Activated CD8-positive, alpha-beta T cell treated with anti-CD3 and anti-CD28 coated beads for 36 hours (primary cell): ENCODE results near the gene RASL10B. TPM values are rescaled to one million over a fixed set of nuclear protein-coding genes. Genes with fewer than 3 reads are reported as not detected.

ENCODE experiments used
- ATAC-seq: fragments of 200-7000 bp; cut with Tn5 transposase; one replicate; pipeline ENCODE4 v1.10.0; 2021; ENCODE audit warnings: mild to moderate bottlenecking, moderate library complexity
- CTCF ChIA-PET: fragments of 350-600 bp; sonication (Branson Sonifier 250); formaldehyde crosslinking; loops from one replicate; lab custom pipeline; 2021; ENCODE audit warnings: antibody characterized with exemption; lab: Charles Lee
- POLR2A ChIA-PET: fragments of 350-600 bp; sonication (Branson Sonifier 250); formaldehyde crosslinking; loops from one replicate; lab custom pipeline; 2021; ENCODE audit warnings: antibody characterized with exemption; lab: Charles Lee
- DNase-seq: peaks from one replicate; pipeline ENCODE4 v3.0.0-alpha.2; 2020
- H3K27ac Mint-ChIP-seq: one replicate; pipeline ENCODE4 v1.8.0; 2021; ENCODE audit warnings: mild to moderate bottlenecking, mixed read lengths
- H3K27me3 Mint-ChIP-seq: one replicate; pipeline ENCODE4 v1.8.0; 2021; ENCODE audit warnings: mixed read lengths
- H3K36me3 Mint-ChIP-seq: one replicate; pipeline ENCODE4 v1.8.0; 2021; ENCODE audit warnings: low read depth, mixed read lengths
- H3K4me1 Mint-ChIP-seq: one replicate; pipeline ENCODE4 v1.8.0; 2021; ENCODE audit warnings: low read depth, mixed read lengths
- H3K4me3 Mint-ChIP-seq: one replicate; pipeline ENCODE4 v1.8.0; 2021; ENCODE audit warnings: mild to moderate bottlenecking, moderate library complexity, mixed read lengths
- H3K9me3 Mint-ChIP-seq: one replicate; pipeline ENCODE4 v1.8.0; 2021; ENCODE audit warnings: mixed read lengths
- intact Hi-C: fragments of 100-400 bp; cut with micrococcal nuclease; formaldehyde crosslinking; loops from one replicate; pipeline ENCODE4 v1.10.0; 2022
- total RNA-seq, 2 experiments: library from RNA; stranded (reverse); gene quantifications; one replicate each; pipeline ENCODE4 v1.2.3, GENCODE V29; 2021
- TF ChIP-seq, protein P1 (sequence below): fragments of 200-600 bp; IDR thresholded peaks from one replicate; pipeline ENCODE4 v1.8.0; 2022; ENCODE audit warnings: antibody characterized with exemption, mild to moderate bottlenecking

Gene RASL10B
- total RNA-seq, 2 experiments from 2014 or later, result 1.9 to 2.3 TPM

DNA sequence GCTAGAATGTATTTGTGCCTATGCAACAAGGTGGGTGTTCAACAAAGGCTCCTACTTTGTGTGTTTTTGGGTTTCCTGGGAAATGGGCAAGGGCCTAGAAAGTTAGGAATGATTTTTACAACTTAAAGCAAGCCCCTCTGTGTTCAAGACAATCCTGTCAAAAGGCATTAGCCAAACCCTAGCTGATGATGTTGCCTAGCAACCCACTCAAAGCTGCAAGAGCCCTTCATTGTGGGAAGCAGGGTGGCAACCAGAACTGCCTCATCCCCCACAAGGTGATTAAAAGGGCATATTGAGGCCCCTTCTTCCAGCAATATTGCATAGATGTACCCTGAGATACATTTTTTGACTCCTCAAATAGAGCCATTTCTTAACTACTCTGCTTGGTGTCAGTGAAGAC lies 16.0 kb upstream of the RASL10B start:
- Mint-ChIP-seq H3K27ac (no peak overlapping the region), H3K4me3 (no peak overlapping the region), H3K4me1 (peaks cover 3% of the 10 kb centered on the region), H3K36me3 (peaks cover 24% of the 10 kb centered on the region), H3K27me3 (no peaks in the 10 kb centered on the region), H3K9me3 (no peaks in the 10 kb centered on the region)
- CTCF ChIA-PET, result interaction anchor here (0.6 to 1.4 kb wide), 3 partner anchors 32 to 43 kb away, joined by 3 read pairs; no protein-coding TSS in a partner anchor
- POLR2A ChIA-PET, result interaction anchor here (1.0 kb wide), 1 partner anchor 12 kb away, joined by 3 read pairs; no protein-coding TSS in a partner anchor
- ATAC-seq (no peak), DNase-seq (no peak)
- intact Hi-C loops, result no loop called here
- TF ChIP-seq, protein P1, sequence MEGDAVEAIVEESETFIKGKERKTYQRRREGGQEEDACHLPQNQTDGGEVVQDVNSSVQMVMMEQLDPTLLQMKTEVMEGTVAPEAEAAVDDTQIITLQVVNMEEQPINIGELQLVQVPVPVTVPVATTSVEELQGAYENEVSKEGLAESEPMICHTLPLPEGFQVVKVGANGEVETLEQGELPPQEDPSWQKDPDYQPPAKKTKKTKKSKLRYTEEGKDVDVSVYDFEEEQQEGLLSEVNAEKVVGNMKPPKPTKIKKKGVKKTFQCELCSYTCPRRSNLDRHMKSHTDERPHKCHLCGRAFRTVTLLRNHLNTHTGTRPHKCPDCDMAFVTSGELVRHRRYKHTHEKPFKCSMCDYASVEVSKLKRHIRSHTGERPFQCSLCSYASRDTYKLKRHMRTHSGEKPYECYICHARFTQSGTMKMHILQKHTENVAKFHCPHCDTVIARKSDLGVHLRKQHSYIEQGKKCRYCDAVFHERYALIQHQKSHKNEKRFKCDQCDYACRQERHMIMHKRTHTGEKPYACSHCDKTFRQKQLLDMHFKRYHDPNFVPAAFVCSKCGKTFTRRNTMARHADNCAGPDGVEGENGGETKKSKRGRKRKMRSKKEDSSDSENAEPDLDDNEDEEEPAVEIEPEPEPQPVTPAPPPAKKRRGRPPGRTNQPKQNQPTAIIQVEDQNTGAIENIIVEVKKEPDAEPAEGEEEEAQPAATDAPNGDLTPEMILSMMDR, result no peak

DNA sequence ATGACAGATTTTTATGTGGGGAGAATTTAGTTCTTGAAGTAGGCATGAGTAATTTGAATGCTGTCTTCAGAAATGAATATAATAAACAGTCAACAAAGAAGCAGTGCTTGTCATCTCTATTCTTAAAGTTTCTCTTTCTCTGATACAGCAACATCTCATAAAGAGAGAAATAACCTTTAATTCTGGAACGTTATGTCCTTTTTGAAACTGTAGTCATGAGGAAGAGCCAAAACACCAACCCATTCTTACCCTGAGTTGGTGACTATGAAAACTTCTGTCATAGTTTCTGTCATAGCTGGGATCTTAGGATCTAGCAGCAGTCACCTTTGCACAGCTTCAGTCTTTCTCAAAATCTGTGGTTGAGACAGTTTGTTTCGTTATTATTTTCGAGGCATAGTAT lies 15.3 kb upstream of the RASL10B start:
- peaks cover 2% of the 10 kb centered on the region for H3K4me1 Mint-ChIP-seq
- TF ChIP-seq, protein P1, result no peak
- intact Hi-C loops, result no loop called here
- H3K9me3 Mint-ChIP-seq, result no peaks in the 10 kb centered on the region
- no peaks in the 10 kb centered on the region for H3K27me3 Mint-ChIP-seq
- H3K4me3 Mint-ChIP-seq, result no peak overlapping the region
- POLR2A ChIA-PET, result interaction anchor here (1.0 kb wide), 1 partner anchor 11 kb away, joined by 3 read pairs; no protein-coding TSS in a partner anchor
- H3K27ac Mint-ChIP-seq, result no peak overlapping the region
- CTCF ChIA-PET, result interaction anchor here (1.3 to 1.4 kb wide), 2 partner anchors 32 to 42 kb away, joined by 3 read pairs; no protein-coding TSS in a partner anchor
- ATAC-seq (no peak), DNase-seq (no peak)
- H3K36me3 Mint-ChIP-seq, result peaks cover 16% of the 10 kb centered on the region

DNA sequence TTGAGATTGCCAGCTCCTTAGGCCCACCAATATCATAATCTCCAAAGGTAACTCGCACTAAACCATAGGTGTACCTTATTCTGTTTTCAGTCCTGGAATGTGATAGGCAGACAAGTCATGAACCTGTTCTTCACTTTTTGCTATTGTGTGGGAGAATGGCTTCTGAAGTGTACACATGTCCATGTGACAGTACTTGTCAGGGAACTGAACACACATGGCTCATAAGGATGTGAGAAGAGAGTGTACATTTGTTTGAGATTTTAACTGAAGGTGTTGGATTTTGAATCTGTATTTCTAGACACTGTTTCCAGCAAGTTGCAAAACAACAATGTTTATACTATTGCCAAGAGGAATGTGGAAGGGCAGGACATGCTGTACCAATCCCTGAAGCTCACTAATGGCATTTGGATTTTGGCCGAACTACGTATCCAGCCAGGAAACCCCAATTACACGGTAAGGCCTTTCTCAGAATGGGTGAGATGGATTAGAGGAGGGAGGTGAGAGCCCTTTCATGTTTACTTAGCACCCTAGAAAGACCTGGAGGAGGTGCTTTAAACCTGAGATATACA lies 14.5 kb upstream of the RASL10B start:
- Mint-ChIP-seq H3K27me3 (no peaks in the 10 kb centered on the region), H3K36me3 (peaks cover 14% of the 10 kb centered on the region), H3K4me3 (no peak overlapping the region), H3K9me3 (no peaks in the 10 kb centered on the region), H3K4me1 (no peaks in the 10 kb centered on the region), H3K27ac (no peak overlapping the region)
- TF ChIP-seq, protein P1, result no peak
- DNase-seq (no peak), ATAC-seq (no peak)
- ChIA-PET CTCF (interaction anchor here (1.0 to 1.4 kb wide), 3 partner anchors 29 to 41 kb away, joined by 3 to 4 read pairs (median 3); no protein-coding TSS in a partner anchor), POLR2A (no interaction called here)
- intact Hi-C loops, result no loop called here

DNA sequence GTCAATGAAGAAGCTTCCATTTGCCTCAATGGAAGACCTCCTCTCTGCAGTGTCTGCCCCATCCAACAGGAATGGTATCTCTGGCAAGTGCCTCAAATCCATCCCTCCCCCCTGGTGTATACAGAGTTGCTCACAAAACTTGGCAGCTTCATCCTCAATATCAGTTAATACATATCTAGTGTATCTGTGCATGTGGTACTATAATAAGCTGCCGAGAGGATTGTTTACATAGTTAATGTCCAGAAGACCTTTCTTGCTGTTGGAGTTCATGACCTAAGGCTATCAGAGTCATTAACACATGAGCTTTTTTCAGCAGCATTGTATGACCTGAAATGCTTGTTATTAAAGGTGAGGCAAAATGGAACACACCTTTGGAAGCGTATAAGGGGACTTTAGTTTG lies 14.0 kb upstream of the RASL10B start:
- Mint-ChIP-seq H3K9me3 (no peaks in the 10 kb centered on the region), H3K27me3 (no peaks in the 10 kb centered on the region), H3K4me3 (no peak overlapping the region), H3K4me1 (no peaks in the 10 kb centered on the region), H3K27ac (no peak overlapping the region), H3K36me3 (peaks cover 14% of the 10 kb centered on the region)
- TF ChIP-seq, protein P1, result no peak
- POLR2A ChIA-PET, result interaction anchor here (1.2 kb wide), 1 partner anchor 12 kb away, joined by 3 read pairs; no protein-coding TSS in a partner anchor
- DNase-seq (no peak), ATAC-seq (no peak)
- intact Hi-C loops, result no loop called here
- CTCF ChIA-PET, result interaction anchor here (0.7 to 1.0 kb wide), 4 partner anchors 13 to 552 kb away, joined by 4 read pairs; no protein-coding TSS in a partner anchor

DNA sequence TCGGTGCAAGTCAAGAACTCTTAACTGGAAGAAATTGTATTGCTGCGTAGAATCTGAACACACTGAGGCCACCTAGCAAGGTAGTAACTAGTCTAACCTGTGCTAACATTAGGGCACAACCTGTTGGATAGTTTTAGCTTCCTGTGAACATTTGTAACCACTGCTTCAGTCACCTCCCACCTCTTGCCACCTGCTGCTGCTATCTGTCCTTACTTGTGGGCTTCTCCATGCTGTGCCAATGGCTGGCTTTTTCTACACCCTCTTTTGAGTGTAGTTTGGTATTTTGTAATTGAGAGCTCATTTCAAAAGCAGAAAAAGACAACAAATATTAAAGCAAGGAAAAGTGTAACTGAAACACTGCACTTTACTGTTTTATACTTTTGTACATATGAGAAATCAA lies 7.7 kb upstream of the RASL10B start:
- H3K36me3 Mint-ChIP-seq, result peaks cover 29% of the 10 kb centered on the region

More for the DNA sequence above, 7.7 kb upstream of the RASL10B start:
- no peaks in the 10 kb centered on the region for H3K27me3 Mint-ChIP-seq
- ChIA-PET POLR2A (interaction anchor here (0.9 kb wide), 1 partner anchor 9 kb away, joined by 3 read pairs; no protein-coding TSS in a partner anchor), CTCF (interaction anchor here (1.0 to 3.0 kb wide), 5 partner anchors 10 to 85 kb away, joined by 3 to 13 read pairs (median 3); partner anchors contain the start of gene TAF15)
- ATAC-seq (no peak), DNase-seq (no peak)
- intact Hi-C loops, result no loop called here
- TF ChIP-seq, protein P1, result no peak
- peak overlapping the region; percentile 3 for H3K27ac Mint-ChIP-seq
- H3K9me3 Mint-ChIP-seq, result no peaks in the 10 kb centered on the region
- H3K4me3 Mint-ChIP-seq, result no peak overlapping the region
- H3K4me1 Mint-ChIP-seq, result no peaks in the 10 kb centered on the region
